Hematopoietic multipotent progenitor cell treated with erythropoietin and hydrocortisone succinate and interleukin-3 and kit ligand, for 17 days (in vitro differentiated cells): ENCODE data around the gene PPP2R2C.

Experiments used
- DNase-seq: peaks from one replicate; pipeline ENCODE4 v3.0.0-alpha.2; 2015; ENCODE audit warnings: low spot score

Gene PPP2R2C

GRCh38 chr4:6364581-6364980, 107.8 kb downstream of the PPP2R2C start:
- DNase-seq = no peak

GRCh38 chr4:6364146-6364545, 108.3 kb downstream of the PPP2R2C start:
- no peak for DNase-seq

- no peak for DNase-seq
Observed at GRCh38 chr4:6362896-6363295, 109.5 kb downstream of the PPP2R2C start.

- no peak for DNase-seq
Observed at GRCh38 chr4:6362243-6362885, 110.0 kb downstream of the PPP2R2C start.

- DNase-seq = no peak
Observed at GRCh38 chr4:6361076-6361784, 111.2 kb downstream of the PPP2R2C start.

GRCh38 chr4:6360385-6360784, 112.0 kb downstream of the PPP2R2C start:
- no peak for DNase-seq

- DNase-seq = no peak
Observed at GRCh38 chr4:6359536-6360308, 112.7 kb downstream of the PPP2R2C start.

GRCh38 chr4:6357476-6357875, 114.9 kb downstream of the PPP2R2C start:
- DNase-seq = no peak

GRCh38 chr4:6356076-6356560, 116.3 kb downstream of the PPP2R2C start:
- no peak for DNase-seq

- DNase-seq = no peak
Observed at GRCh38 chr4:6355052-6355451, 117.4 kb downstream of the PPP2R2C start.

GRCh38 chr4:6354626-6355025, 117.8 kb downstream of the PPP2R2C start:
- DNase-seq = no peak

GRCh38 chr4:6354119-6354518, 118.3 kb downstream of the PPP2R2C start:
- no peak for DNase-seq

- no peak for DNase-seq
Observed at GRCh38 chr4:6352031-6352692, 120.3 kb downstream of the PPP2R2C start.

- no peak for DNase-seq
Observed at GRCh38 chr4:6351246-6352000, 121.0 kb downstream of the PPP2R2C start.

GRCh38 chr4:6350646-6351045, 121.8 kb downstream of the PPP2R2C start:
- DNase-seq = no peak

GRCh38 chr4:6349896-6350603, 122.4 kb downstream of the PPP2R2C start:
- DNase-seq = no peak

- DNase-seq = no peak
Observed at GRCh38 chr4:6348408-6348807, 124.0 kb downstream of the PPP2R2C start.

- no peak for DNase-seq
Observed at GRCh38 chr4:6347511-6348045, 124.8 kb downstream of the PPP2R2C start.

GRCh38 chr4:6346373-6347110, 125.9 kb downstream of the PPP2R2C start:
- DNase-seq = no peak

GRCh38 chr4:6345866-6346265, 126.5 kb downstream of the PPP2R2C start:
- no peak for DNase-seq
